Measurements from ENCODE around the gene SNX8. TPM values are rescaled to one million over a fixed set of nuclear protein-coding genes. Genes with fewer than 3 reads are reported as not detected.

The SNX8 gene
- total and polyA plus RNA-seq, 2 of the 13 experiments (the other 11 are each of a cell fraction or from before 2014, with no cell fraction given), result 20.6 to 45.2 TPM

- TF ChIP-seq ZNF567 (CRISPR knock-in tag; IDR thresholded peaks at IDR 0.05; ENCODE audit: borderline replicate concordance) (no peak), ZNF878 (CRISPR knock-in tag; IDR thresholded peaks at IDR 0.05) (no peak), ZUFSP (CRISPR knock-in tag; IDR thresholded peaks at IDR 0.05; ENCODE audit: borderline replicate concordance) (no peak), REL (CRISPR knock-in tag; conservative IDR thresholded peaks at IDR 0.05) (no peak), DZIP1 (CRISPR knock-in tag; IDR thresholded peaks at IDR 0.05) (no peak; the same call in 1 of the 2 replicates), ZFP90 (CRISPR knock-in tag; IDR thresholded peaks at IDR 0.05; ENCODE audit: borderline replicate concordance) (no peak), MNT (IDR thresholded peaks at IDR 0.05) (peak; percentile 87), SMARCE1 (IDR thresholded peaks at IDR 0.05; ENCODE audit: borderline replicate concordance) (no peak), DDIT3 (CRISPR knock-in tag; IDR thresholded peaks at IDR 0.05) (no peak), TIGD3 (CRISPR knock-in tag; IDR thresholded peaks at IDR 0.05; ENCODE audit: borderline replicate concordance) (no peak), ZNF335 (CRISPR knock-in tag; IDR thresholded peaks at IDR 0.05) (no peak), ZNF33B (CRISPR knock-in tag; IDR thresholded peaks at IDR 0.05) (no peak), HINFP (CRISPR knock-in tag; IDR thresholded peaks at IDR 0.05; ENCODE audit: low read depth) (no peak)
- TF ChIP-seq, protein P1, sequence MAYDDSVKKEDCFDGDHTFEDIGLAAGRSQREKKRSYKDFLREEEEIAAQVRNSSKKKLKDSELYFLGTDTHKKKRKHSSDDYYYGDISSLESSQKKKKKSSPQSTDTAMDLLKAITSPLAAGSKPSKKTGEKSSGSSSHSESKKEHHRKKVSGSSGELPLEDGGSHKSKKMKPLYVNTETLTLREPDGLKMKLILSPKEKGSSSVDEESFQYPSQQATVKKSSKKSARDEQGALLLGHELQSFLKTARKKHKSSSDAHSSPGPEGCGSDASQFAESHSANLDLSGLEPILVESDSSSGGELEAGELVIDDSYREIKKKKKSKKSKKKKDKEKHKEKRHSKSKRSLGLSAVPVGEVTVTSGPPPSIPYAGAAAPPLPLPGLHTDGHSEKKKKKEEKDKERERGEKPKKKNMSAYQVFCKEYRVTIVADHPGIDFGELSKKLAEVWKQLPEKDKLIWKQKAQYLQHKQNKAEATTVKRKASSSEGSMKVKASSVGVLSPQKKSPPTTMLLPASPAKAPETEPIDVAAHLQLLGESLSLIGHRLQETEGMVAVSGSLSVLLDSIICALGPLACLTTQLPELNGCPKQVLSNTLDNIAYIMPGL (CRISPR knock-in tag; IDR thresholded peaks at IDR 0.05; ENCODE audit: borderline replicate concordance in 1 of 2, low read depth in 1 of 2), result no peak
- TF ChIP-seq, protein P2, sequence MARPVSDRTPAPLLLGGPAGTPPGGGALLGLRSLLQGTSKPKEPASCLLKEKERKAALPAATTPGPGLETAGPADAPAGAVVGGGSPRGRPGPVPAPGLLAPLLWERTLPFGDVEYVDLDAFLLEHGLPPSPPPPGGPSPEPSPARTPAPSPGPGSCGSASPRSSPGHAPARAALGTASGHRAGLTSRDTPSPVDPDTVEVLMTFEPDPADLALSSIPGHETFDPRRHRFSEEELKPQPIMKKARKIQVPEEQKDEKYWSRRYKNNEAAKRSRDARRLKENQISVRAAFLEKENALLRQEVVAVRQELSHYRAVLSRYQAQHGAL (CRISPR knock-in tag; IDR thresholded peaks at IDR 0.05; ENCODE audit: not compliant biosample characterization), result no peak
Measured at GRCh38 chr7:2314209-2314955, at the start of gene SNX8 (continued).

All from HepG2 (cell line).